Activated naive CD8-positive, alpha-beta T cell treated with anti-CD3 and anti-CD28 coated beads, Interleukin-2, amount 50 U/mL, for 16 hours (primary cell): Measurements from ENCODE around the gene MUC12.
"Not testable (repeated sequence)": the region's sequence is repeated elsewhere in the genome, so short reads cannot be mapped to it uniquely, and the experiment has no call there.

Experiments used
- DNase-seq: peaks from one replicate; pipeline ENCODE4 v3.0.0-alpha.2; 2020; ENCODE audit warnings: low read depth, low spot score

The MUC12 gene

DNA sequence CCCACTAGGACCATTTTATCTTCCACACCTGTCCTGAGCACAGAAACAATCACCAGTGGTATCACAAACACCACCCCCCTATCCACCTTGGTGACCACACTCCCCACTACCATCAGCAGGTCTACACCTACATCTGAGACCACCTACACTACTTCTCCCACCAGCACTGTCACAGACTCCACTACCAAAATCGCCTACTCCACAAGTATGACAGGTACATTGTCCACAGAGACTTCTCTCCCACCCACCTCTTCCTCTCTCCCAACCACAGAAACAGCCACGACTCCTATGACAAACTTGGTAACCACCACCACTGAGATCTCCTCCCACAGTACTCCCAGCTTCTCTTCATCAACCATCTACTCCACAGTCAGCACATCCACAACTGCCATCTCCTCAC lies 16.7 kb upstream of the MUC12 start:
- no peak for DNase-seq

- no peak for DNase-seq
These were observed 11.4 kb upstream of the MUC12 start for GRCh38 chr7:100957832-100958421.

DNA sequence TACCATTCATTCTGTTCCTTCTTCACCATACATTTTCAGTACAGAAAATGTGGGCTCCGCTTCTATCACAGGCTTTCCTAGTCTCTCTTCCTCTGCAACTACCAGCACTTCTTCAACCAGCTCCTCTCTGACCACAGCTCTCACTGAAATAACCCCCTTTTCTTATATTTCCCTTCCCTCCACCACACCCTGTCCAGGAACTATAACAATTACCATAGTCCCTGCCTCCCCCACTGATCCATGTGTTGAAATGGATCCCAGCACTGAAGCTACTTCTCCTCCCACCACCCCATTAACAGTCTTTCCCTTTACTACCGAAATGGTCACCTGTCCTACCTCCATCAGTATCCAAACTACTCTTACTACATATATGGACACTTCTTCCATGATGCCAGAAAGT lies 9.5 kb upstream of the MUC12 start:
- no peak for DNase-seq

DNA sequence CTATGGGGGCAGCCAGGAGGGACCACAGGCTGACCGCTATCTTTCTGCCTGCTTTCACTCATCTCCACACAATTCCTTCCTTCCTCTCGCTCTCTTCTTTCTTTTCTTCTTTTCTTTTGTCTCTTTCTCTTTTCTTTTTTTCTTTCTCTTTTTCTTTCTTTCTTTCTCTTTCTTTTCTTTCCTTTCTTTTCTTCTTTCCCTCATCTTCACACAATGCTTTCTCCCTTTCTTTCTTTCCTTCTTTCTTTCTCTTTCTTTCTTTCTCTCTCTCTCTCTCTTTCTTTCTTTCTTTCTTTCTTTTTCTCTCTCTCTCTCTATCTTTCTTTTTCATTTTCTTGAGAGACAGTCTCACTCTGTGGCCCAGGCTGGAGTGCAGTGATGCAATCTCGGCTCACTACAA lies 6.8 kb upstream of the MUC12 start:
- DNase-seq = no peak

DNA sequence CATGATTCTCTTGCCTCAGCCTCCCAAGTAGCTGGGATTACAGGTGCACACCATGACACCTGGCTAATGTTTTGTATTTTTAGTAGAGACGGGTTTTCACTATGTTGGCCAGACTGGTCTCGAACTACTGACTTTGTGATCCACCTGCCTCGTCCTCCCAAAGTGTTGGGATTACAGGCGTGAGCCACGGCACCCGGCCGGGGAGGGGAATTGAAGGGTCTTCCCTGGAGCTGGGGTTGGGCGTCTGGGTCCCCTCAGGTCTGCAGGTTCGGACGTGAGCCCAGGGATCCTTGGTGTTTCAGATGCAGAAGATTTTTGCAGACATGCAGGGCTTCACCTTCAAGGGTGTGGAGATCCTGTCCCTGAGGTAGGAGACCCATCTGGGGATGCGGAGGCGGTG lies 6.0 kb upstream of the MUC12 start:
- no peak for DNase-seq

DNA sequence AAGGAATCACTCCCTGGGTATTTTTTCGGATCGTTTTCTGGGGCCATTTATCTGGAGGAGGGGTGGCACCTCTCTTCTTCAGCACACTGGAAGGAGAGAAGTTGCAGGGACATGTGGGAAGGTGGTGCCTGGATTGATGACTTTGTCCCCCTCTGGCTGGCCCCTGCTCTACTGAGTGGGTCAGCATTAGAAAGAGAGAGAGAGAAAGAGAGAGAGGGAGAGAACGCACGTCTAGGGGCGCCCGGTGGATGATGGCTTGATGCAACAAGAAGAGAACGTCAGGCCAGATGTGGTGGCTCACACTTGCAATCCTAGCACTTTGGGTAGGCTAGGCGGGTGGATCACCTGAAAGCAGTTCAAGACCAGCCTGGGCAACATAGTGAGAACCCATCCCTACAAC lies 5.5 kb upstream of the MUC12 start:
- DNase-seq = no peak

GRCh38 chr7:100964630-100965029 lies 4.7 kb upstream of the MUC12 start:
- DNase-seq = no peak

- DNase-seq = no peak
These were observed 4.2 kb upstream of the MUC12 start for GRCh38 chr7:100965045-100965722.

GRCh38 chr7:100965723-100966541 lies 3.4 kb upstream of the MUC12 start:
- peak; percentile 48 for DNase-seq

DNA sequence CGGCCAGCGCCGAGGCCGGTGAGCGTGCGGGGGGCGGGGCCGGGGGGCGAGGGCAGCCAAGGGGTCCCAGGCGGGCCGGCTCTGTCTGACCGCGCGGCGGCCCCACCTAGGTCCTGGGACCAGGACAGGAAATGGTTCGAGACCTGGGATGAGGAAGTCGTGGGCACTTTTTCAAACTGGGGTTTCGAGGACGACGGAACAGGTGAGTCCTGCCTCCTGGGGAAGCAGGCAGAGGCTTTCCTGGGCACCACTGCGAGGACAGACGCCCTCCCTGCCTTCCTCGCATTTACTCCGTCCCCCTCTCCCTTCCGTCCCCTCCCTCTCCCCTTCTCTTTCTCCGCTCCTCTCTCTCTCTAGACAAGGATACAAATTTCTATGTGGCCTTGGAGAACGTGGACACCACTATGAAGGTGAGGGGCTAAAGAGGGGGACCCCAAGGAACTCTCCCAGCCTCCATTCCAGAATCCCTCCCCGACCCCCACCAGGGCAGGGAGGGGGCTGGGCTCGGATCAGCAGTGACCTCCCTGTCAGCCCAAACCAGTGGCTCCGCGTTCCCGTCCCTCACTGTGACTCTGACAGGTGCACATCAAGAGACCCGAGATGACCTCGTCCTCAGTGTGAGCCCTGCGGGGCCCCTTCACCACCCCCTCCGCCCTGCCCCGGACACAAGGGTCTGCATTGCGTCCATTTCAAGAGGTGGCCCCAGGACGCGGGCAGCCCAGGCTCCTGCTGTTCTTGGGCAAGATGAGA lies 2.6 kb upstream of the MUC12 start:
- DNase-seq = no peak

- no peak for DNase-seq
These were observed 2.0 kb upstream of the MUC12 start for GRCh38 chr7:100967292-100967863.

DNA sequence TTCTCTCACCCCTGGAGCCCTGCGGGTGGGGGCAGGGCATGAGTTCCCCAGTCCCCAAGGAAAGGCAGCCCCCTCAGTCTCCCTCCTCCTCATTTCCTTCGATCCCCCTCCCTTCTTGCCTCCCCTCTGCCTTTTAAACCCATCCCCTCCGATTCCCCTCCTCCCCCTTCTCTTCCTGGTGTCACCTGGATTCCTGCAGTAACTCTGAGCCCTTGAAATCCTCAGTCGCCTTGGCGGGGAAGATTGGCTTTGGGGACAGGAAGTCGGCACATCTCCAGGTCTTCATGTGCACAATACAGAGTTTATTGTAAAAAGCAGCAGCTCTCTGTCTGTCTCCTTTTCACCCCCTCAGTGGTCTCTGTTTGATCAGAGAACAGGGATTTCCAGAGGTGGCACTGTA lies 1.3 kb upstream of the MUC12 start:
- DNase-seq = no peak

DNA sequence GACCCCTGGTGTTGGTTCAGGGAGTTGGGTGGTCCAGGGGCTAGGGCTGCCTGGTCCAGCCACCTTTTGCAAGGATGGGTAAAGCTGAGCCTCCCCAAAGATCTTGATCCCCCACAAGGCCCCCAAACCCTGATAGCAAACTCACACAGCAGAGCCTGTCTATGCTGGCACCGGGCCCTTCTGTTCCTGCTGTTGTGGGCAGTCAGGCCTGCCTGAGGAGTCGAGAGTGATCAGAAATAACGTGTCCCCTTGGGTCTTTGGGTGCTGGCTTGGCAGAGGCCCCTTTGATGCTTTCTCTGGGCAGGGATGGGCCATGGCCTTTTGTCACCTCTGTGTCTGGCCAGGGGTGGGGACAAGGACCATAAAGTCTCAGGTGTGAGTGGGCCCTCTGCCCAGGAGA lies 715 bp upstream of the MUC12 start:
- DNase-seq = no peak

- DNase-seq = no peak
These were observed 2.0 kb downstream of the MUC12 start for GRCh38 chr7:100971111-100972001.

GRCh38 chr7:100972002-100972347 lies 2.6 kb downstream of the MUC12 start:
- no peak for DNase-seq

DNA sequence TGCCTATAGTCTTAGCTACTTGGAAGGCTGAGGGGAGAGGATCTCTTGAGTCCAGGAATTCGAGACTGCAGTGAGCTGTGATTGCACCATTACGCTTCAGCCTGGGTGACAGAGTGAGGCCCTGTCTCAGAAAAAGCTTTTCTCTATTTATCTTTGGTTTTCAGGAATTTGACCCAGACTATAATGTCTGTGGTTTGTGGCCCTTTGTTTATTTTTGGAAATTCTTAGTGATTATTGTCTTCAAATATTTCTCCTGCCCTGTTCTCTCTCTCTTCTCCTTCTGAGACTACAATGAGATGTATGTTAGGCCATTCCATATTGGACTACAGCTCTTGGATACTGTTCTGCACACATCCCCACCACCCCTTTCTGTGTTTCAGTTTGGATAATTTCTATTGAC lies 4.7 kb downstream of the MUC12 start:
- DNase-seq = no peak

DNA sequence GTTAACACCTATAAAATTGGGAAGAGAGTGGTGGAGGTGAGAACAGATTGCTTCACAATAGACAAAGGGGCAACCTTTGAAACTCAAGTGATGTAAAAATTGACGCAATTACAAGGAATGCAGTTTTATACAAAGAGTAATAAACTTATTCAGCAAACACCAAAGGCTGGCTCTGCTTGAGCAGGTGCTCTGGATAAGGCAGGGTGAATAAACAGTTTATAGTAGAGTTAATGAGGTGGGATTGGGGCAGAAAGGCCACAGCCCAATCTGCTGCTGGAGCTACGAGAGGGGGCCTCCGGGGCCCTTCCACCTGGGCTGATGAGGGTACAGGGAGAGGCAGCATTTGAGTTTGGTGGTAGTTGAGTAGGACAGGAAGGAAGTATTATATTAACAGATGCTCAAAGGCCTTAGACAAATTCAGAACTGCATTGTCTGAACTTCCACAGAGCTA lies 6.0 kb downstream of the MUC12 start:
- no peak for DNase-seq

GRCh38 chr7:100978300-100978699 lies 8.9 kb downstream of the MUC12 start:
- no peak for DNase-seq

- no peak for DNase-seq
These were observed 14.3 kb downstream of the MUC12 start for GRCh38 chr7:100983451-100984187.

- DNase-seq = not testable (repeated sequence)
These were observed 15.0 kb downstream of the MUC12 start for GRCh38 chr7:100984241-100984918.
